Measurements from ENCODE around the gene LDB2.

DNA sequence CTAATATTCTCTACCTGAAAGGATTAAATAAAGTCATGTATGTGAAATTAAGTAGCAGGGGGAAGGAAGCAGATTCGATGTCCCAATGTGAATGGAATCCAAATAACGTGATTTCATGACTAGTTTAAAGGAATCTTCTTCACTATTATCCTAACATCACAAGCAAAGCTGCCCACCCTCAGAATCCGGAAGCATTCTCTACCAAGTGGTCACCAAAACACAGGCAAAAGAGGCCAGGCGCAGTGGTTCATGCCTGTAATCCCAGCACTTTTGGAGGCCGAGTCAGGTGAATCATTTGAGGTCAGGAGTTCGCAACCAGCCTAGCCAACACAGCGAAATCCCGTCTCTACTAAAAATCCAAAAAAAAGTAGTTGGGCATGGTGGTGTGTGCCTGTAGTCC, 212.9 kb downstream of the LDB2 start:
- TF ChIP-seq, protein P1, sequence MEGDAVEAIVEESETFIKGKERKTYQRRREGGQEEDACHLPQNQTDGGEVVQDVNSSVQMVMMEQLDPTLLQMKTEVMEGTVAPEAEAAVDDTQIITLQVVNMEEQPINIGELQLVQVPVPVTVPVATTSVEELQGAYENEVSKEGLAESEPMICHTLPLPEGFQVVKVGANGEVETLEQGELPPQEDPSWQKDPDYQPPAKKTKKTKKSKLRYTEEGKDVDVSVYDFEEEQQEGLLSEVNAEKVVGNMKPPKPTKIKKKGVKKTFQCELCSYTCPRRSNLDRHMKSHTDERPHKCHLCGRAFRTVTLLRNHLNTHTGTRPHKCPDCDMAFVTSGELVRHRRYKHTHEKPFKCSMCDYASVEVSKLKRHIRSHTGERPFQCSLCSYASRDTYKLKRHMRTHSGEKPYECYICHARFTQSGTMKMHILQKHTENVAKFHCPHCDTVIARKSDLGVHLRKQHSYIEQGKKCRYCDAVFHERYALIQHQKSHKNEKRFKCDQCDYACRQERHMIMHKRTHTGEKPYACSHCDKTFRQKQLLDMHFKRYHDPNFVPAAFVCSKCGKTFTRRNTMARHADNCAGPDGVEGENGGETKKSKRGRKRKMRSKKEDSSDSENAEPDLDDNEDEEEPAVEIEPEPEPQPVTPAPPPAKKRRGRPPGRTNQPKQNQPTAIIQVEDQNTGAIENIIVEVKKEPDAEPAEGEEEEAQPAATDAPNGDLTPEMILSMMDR (IDR thresholded peaks at IDR 0.05), result no peak
- no peak for TF ChIP-seq POLR2A (IDR thresholded peaks at IDR 0.05)
- TF ChIP-seq POLR2AphosphoS5 (IDR thresholded peaks at IDR 0.05), result no peak

Measured in breast epithelium (tissue), 3 donors.